Upper lobe of left lung (tissue), 6 donors: Measurements from ENCODE around the gene CDHR1. TPM values are rescaled to one million over a fixed set of nuclear protein-coding genes. Genes with fewer than 3 reads are reported as not detected.
"Not testable (repeated sequence)": the region's sequence is repeated elsewhere in the genome, so short reads cannot be mapped to it uniquely, and the experiment has no call there.

Source experiments
- ATAC-seq, 2 donors: fragments of 200-7000 bp; cut with Tn5 transposase; one replicate each; pipeline ENCODE4 v1.9.1; 2022; ENCODE audit warnings: mild to moderate bottlenecking in 2 of 2, moderate library complexity in 2 of 2; ENCODE audit not compliant: low FRiP score in 2 of 2
- DNase-seq, 2 donors: peaks; one replicate each; pipeline ENCODE4 v3.0.0-alpha.2; 2019 to 2020
- H3K27ac ChIP-seq, 4 donors: fragments of 200-600 bp; sonication (generic); one replicate each; pipeline ENCODE4 v1.5.1; 2016 to 2019
- H3K27me3 ChIP-seq, 4 donors: fragments of 200-600 bp; sonication (generic); one replicate each; pipeline ENCODE4 v1.5.1; 2017 to 2019
- H3K36me3 ChIP-seq, 4 donors: fragments of 200-600 bp; sonication (generic); one replicate each; pipeline ENCODE4 v1.5.1; 2016 to 2019
- H3K4me1 ChIP-seq, 4 donors: fragments of 200-600 bp; sonication (generic); one replicate each; pipeline ENCODE4 v1.5.1; 2018 to 2019
- H3K4me3 ChIP-seq, 4 donors: fragments of 200-600 bp; sonication (generic); one replicate each; pipeline ENCODE4 v1.5.1; 2017 to 2019; ENCODE audit warnings: mild to moderate bottlenecking in 2 of 4, moderate library complexity in 1 of 4
- H3K9me3 ChIP-seq, 4 donors: fragments of 200-600 bp; sonication (generic); one replicate each; pipeline ENCODE4 v1.5.1; 2018 to 2019
- CTCF ChIP-seq, 6 experiments: fragments of 450-650 bp in 4 of 6; fragments of 200-600 bp in 2 of 6; sonication (generic) in 2 of 6; IDR thresholded peaks; one replicate each; pipeline ENCODE4 v1.5.1; 2016 to 2019; ENCODE audit warnings: antibody characterized with exemption in 6 of 6
- EP300 ChIP-seq, 4 donors: sonication (generic); formaldehyde crosslinking; IDR thresholded peaks; one replicate each; pipeline ENCODE4 v1.5.1; 2017; ENCODE audit warnings: antibody characterized with exemption in 4 of 4, control low read depth in 2 of 4
- POLR2A ChIP-seq, 4 donors: fragments of 450-650 bp; IDR thresholded peaks; one replicate each; pipeline ENCODE4 v1.5.1; 2016 to 2017; ENCODE audit warnings: antibody characterized with exemption in 4 of 4, mild to moderate bottlenecking in 2 of 4
- POLR2AphosphoS5 ChIP-seq, 2 donors: sonication (generic); formaldehyde crosslinking; IDR thresholded peaks; one replicate each; pipeline ENCODE4 v1.5.1; 2017; ENCODE audit warnings: antibody characterized with exemption in 2 of 2
- WGBS, 2 donors: methylation state at CpG; one replicate each; pipeline ENCODE4 v1.1.5; 2017 to 2018; 5-methylcytosine and 5-hydroxymethylcytosine counted together
- total RNA-seq, 6 donors: library from RNA; depleted of rRNA in 4 of 6; stranded (reverse); fragments of >200 nt in 4 of 6; gene quantifications; one replicate each; pipeline versions ENCODE4 v1.1.0 to v1.2.1, GENCODE V29; 2016 to 2021
- donor health status: DM: no; HTN: no; CAD: no; lungs with moderate emphysema.
- donor health status: DM: no; HTN: yes; CAD: no; lungs with severe emphysema.

CDHR1 gene
- total RNA-seq, 6 donors from 2014 or later, result 0.30 to 0.46 (median 0.33) TPM; not detected in 2

- not testable (repeated sequence) for H3K27ac ChIP-seq, H3K36me3 ChIP-seq, H3K4me1 ChIP-seq, ATAC-seq, H3K27me3 ChIP-seq, DNase-seq, H3K9me3 ChIP-seq, H3K4me3 ChIP-seq
- 87 to 93% methylated on average over 13 to 21 of the region's 21 CpGs for WGBS, 2 donors
These were observed 22.5 kb upstream of the CDHR1 start for GRCh38 chr10:84171700-84172466.

GRCh38 chr10:84172467-84173356 is 21.6 kb upstream of the CDHR1 start:
- no peak overlapping the region for H3K27ac ChIP-seq
- ATAC-seq, result no peak

GRCh38 chr10:84173501-84173929 is 20.8 kb upstream of the CDHR1 start, which contains the start of gene GPR15LG:
Gene GPR15LG (plus strand): TSS chr10:84173801. CDS start chr10:84173852, 51 bp downstream.
- H3K27me3 ChIP-seq, result no peaks in the 10 kb centered on the region
- no peak within 1 kb of the TSS for H3K27ac ChIP-seq
- no peak for TF ChIP-seq POLR2A (IDR thresholded peaks at IDR 0.05)
- TF ChIP-seq EP300 (IDR thresholded peaks at IDR 0.05), result no peak
- TF ChIP-seq POLR2AphosphoS5 (IDR thresholded peaks at IDR 0.05), result no peak
- no peak for TF ChIP-seq CTCF (IDR thresholded peaks at IDR 0.05)
- WGBS, 2 donors, result 67 to 78% methylated on average over 2 of the region's 2 CpGs
- no peaks in the 10 kb centered on the region for H3K36me3 ChIP-seq
- ATAC-seq (no peak), DNase-seq (no peak)
- H3K4me3 ChIP-seq, result no peak within 1 kb of the TSS
- H3K9me3 ChIP-seq, result no peaks in the 10 kb centered on the region
- H3K4me1 ChIP-seq, result no peaks in the 10 kb centered on the region

More at GRCh38 chr10:84172467-84173356, 21.6 kb upstream of the CDHR1 start:
- H3K9me3 ChIP-seq, result no peaks in the 10 kb centered on the region
- H3K4me3 ChIP-seq, result no peak overlapping the region
- no peaks in the 10 kb centered on the region for H3K4me1 ChIP-seq
- WGBS, 2 donors, result 94 to 95% methylated on average over 6 to 9 of the region's 9 CpGs
- DNase-seq, result no peak
- TF ChIP-seq CTCF (IDR thresholded peaks at IDR 0.05), result no peak
- no peak for TF ChIP-seq POLR2A (IDR thresholded peaks at IDR 0.05)
- no peak for TF ChIP-seq EP300 (IDR thresholded peaks at IDR 0.05)
- TF ChIP-seq POLR2AphosphoS5 (IDR thresholded peaks at IDR 0.05), result no peak
- no peaks in the 10 kb centered on the region for H3K36me3 ChIP-seq
- H3K27me3 ChIP-seq, result no peaks in the 10 kb centered on the region

GRCh38 chr10:84175436-84175835 is 18.9 kb upstream of the CDHR1 start:
- 87 to 89% methylated on average over 6 of the region's 6 CpGs for WGBS, 2 donors
- Histone ChIP-seq H3K36me3 (no peaks in the 10 kb centered on the region), H3K9me3 (no peaks in the 10 kb centered on the region), H3K4me1 (no peaks in the 10 kb centered on the region), H3K4me3 (no peak overlapping the region), H3K27me3 (no peaks in the 10 kb centered on the region), H3K27ac (no peak overlapping the region)
- DNase-seq, result no peak
- TF ChIP-seq EP300 (IDR thresholded peaks at IDR 0.05) (no peak), POLR2AphosphoS5 (IDR thresholded peaks at IDR 0.05) (no peak), CTCF (IDR thresholded peaks at IDR 0.05) (no peak), POLR2A (IDR thresholded peaks at IDR 0.05) (no peak)
- no peak for ATAC-seq

GRCh38 chr10:84176351-84176750 is 18.0 kb upstream of the CDHR1 start:
- Histone ChIP-seq H3K4me1 (no peaks in the 10 kb centered on the region), H3K27me3 (no peaks in the 10 kb centered on the region), H3K9me3 (no peaks in the 10 kb centered on the region), H3K36me3 (no peaks in the 10 kb centered on the region), H3K27ac (no peak overlapping the region), H3K4me3 (no peak overlapping the region)
- 85 to 91% methylated on average over 1 to 4 of the region's 4 CpGs for WGBS, 2 donors
- DNase-seq, result no peak
- TF ChIP-seq POLR2AphosphoS5 (IDR thresholded peaks at IDR 0.05), result no peak
- no peak for TF ChIP-seq CTCF (IDR thresholded peaks at IDR 0.05)
- TF ChIP-seq EP300 (IDR thresholded peaks at IDR 0.05), result no peak
- TF ChIP-seq POLR2A (IDR thresholded peaks at IDR 0.05), result no peak
- no peak for ATAC-seq
